ENCODE results near the gene HSBP1L1.

Gene HSBP1L1

GRCh38 chr18:79963658-79964329, 649 bp upstream of the HSBP1L1 start:
- H2BK5ac ChIP-seq (ENCODE audit: low read length), result no peak overlapping the region
- no peak overlapping the region for H3K4me2 ChIP-seq (ENCODE audit: low read length)
- H3K23ac ChIP-seq (ENCODE audit: low read length), result no peak overlapping the region
- H4K5ac ChIP-seq (ENCODE audit: low read length), result no peak overlapping the region
- H3K27me3 ChIP-seq (ENCODE audit: insufficient read depth, low read length, poor library complexity), result no peaks in the 10 kb centered on the region
- H3K4ac ChIP-seq (ENCODE audit: low read depth, low read length), result no peak overlapping the region
- H3K36me3 ChIP-seq (ENCODE audit: control insufficient read depth, insufficient read depth, low read length), result no peaks in the 10 kb centered on the region
- no peak overlapping the region for H3K4me3 ChIP-seq (ENCODE audit: low read length)
- H2BK15ac ChIP-seq (replicated peaks; ENCODE audit: low read depth), result no peak overlapping the region
- no peak overlapping the region for H2AK5ac ChIP-seq (ENCODE audit: low read length)
- no peak overlapping the region for H3K27ac ChIP-seq (ENCODE audit: low read depth, low read length)
- H3K18ac ChIP-seq (ENCODE audit: low read length), result no peak overlapping the region
- no peak overlapping the region for H2BK120ac ChIP-seq (ENCODE audit: low read depth, low read length)
- H3K9ac ChIP-seq (ENCODE audit: low read length), result no peak overlapping the region
- DNase-seq, result no peak
- H3K56ac ChIP-seq (ENCODE audit: low read length), result no peak overlapping the region
- H3K79me2 ChIP-seq (ENCODE audit: control insufficient read depth, insufficient read depth, low read length), result no peaks in the 10 kb centered on the region
- no peaks in the 10 kb centered on the region for H3K79me1 ChIP-seq (ENCODE audit: low read length)
- H4K8ac ChIP-seq (ENCODE audit: low read depth, low read length), result no peak overlapping the region
- WGBS (ENCODE audit: extremely low coverage, insufficient coverage, low lambda C conversion rate), result no CpG with 5 or more reads among the region's 30 CpGs
- peaks cover 5% of the 10 kb centered on the region for H3K4me1 ChIP-seq (ENCODE audit: control insufficient read depth, low read depth, low read length)

GRCh38 chr18:79965119-79965902, 868 bp downstream of the HSBP1L1 start:
- Histone ChIP-seq H3K36me3 (ENCODE audit: control insufficient read depth, insufficient read depth, low read length) (no peaks in the 10 kb centered on the region), H4K8ac (ENCODE audit: low read depth, low read length) (no peak overlapping the region), H4K5ac (ENCODE audit: low read length) (no peak overlapping the region), H2BK120ac (ENCODE audit: low read depth, low read length) (no peak overlapping the region), H2BK15ac (replicated peaks; ENCODE audit: low read depth) (no peak overlapping the region), H3K27ac (ENCODE audit: low read depth, low read length) (no peak overlapping the region), H3K4me1 (ENCODE audit: control insufficient read depth, low read depth, low read length) (peaks cover 2% of the 10 kb centered on the region), H2BK5ac (ENCODE audit: low read length) (no peak overlapping the region), H3K4ac (ENCODE audit: low read depth, low read length) (no peak overlapping the region), H2AK5ac (ENCODE audit: low read length) (no peak overlapping the region), H3K4me3 (ENCODE audit: low read length) (no peak overlapping the region), H3K23ac (ENCODE audit: low read length) (no peak overlapping the region), H3K4me2 (ENCODE audit: low read length) (no peak overlapping the region), H3K18ac (ENCODE audit: low read length) (peak overlapping the region; percentile 3), H3K79me2 (ENCODE audit: control insufficient read depth, insufficient read depth, low read length) (no peaks in the 10 kb centered on the region), H3K79me1 (ENCODE audit: low read length) (no peaks in the 10 kb centered on the region), H3K9ac (ENCODE audit: low read length) (no peak overlapping the region), H3K56ac (ENCODE audit: low read length) (no peak overlapping the region), H3K27me3 (ENCODE audit: insufficient read depth, low read length, poor library complexity) (no peaks in the 10 kb centered on the region)
- WGBS (ENCODE audit: extremely low coverage, insufficient coverage, low lambda C conversion rate), result no CpG with 5 or more reads among the region's 24 CpGs
- DNase-seq, result peak; percentile 66

- WGBS (ENCODE audit: extremely low coverage, insufficient coverage, low lambda C conversion rate), result no CpG with 5 or more reads among the region's 12 CpGs
- H3K4me2 ChIP-seq (ENCODE audit: low read length), result no peak overlapping the region
- H3K56ac ChIP-seq (ENCODE audit: low read length), result no peak overlapping the region
- H3K4me3 ChIP-seq (ENCODE audit: low read length), result no peak overlapping the region
- no peak overlapping the region for H4K8ac ChIP-seq (ENCODE audit: low read depth, low read length)
- no peak overlapping the region for H2BK120ac ChIP-seq (ENCODE audit: low read depth, low read length)
- H3K36me3 ChIP-seq (ENCODE audit: control insufficient read depth, insufficient read depth, low read length), result peaks cover 2% of the 10 kb centered on the region
- H4K5ac ChIP-seq (ENCODE audit: low read length), result no peak overlapping the region
- H3K79me1 ChIP-seq (ENCODE audit: low read length), result peaks cover 11% of the 10 kb centered on the region
- H3K23ac ChIP-seq (ENCODE audit: low read length), result no peak overlapping the region
- no peaks in the 10 kb centered on the region for H3K4me1 ChIP-seq (ENCODE audit: control insufficient read depth, low read depth, low read length)
- no peak overlapping the region for H3K27ac ChIP-seq (ENCODE audit: low read depth, low read length)
- H3K4ac ChIP-seq (ENCODE audit: low read depth, low read length), result no peak overlapping the region
- no peak for DNase-seq
- no peak overlapping the region for H3K9ac ChIP-seq (ENCODE audit: low read length)
- no peak overlapping the region for H2BK5ac ChIP-seq (ENCODE audit: low read length)
- no peak overlapping the region for H2BK15ac ChIP-seq (replicated peaks; ENCODE audit: low read depth)
- no peak overlapping the region for H3K18ac ChIP-seq (ENCODE audit: low read length)
- H2AK5ac ChIP-seq (ENCODE audit: low read length), result no peak overlapping the region
- peaks cover 10% of the 10 kb centered on the region for H3K79me2 ChIP-seq (ENCODE audit: control insufficient read depth, insufficient read depth, low read length)
- no peaks in the 10 kb centered on the region for H3K27me3 ChIP-seq (ENCODE audit: insufficient read depth, low read length, poor library complexity)
Observed at GRCh38 chr18:79970419-79971133, 6.1 kb downstream of the HSBP1L1 start.

GRCh38 chr18:79971211-79971952, 6.9 kb downstream of the HSBP1L1 start:
- no peak overlapping the region for H3K27ac ChIP-seq (ENCODE audit: low read depth, low read length)
- no CpG with 5 or more reads among the region's 17 CpGs for WGBS (ENCODE audit: extremely low coverage, insufficient coverage, low lambda C conversion rate)
- H3K4me2 ChIP-seq (ENCODE audit: low read length), result no peak overlapping the region
- H2BK5ac ChIP-seq (ENCODE audit: low read length), result no peak overlapping the region
- no peak for DNase-seq
- H3K18ac ChIP-seq (ENCODE audit: low read length), result no peak overlapping the region
- no peak overlapping the region for H2AK5ac ChIP-seq (ENCODE audit: low read length)
- no peak overlapping the region for H3K23ac ChIP-seq (ENCODE audit: low read length)
- no peak overlapping the region for H3K4ac ChIP-seq (ENCODE audit: low read depth, low read length)
- no peak overlapping the region for H3K56ac ChIP-seq (ENCODE audit: low read length)
- no peaks in the 10 kb centered on the region for H3K27me3 ChIP-seq (ENCODE audit: insufficient read depth, low read length, poor library complexity)
- H3K9ac ChIP-seq (ENCODE audit: low read length), result no peak overlapping the region
- no peaks in the 10 kb centered on the region for H3K4me1 ChIP-seq (ENCODE audit: control insufficient read depth, low read depth, low read length)
- H2BK120ac ChIP-seq (ENCODE audit: low read depth, low read length), result no peak overlapping the region
- no peak overlapping the region for H3K4me3 ChIP-seq (ENCODE audit: low read length)
- H4K5ac ChIP-seq (ENCODE audit: low read length), result no peak overlapping the region
- no peak overlapping the region for H2BK15ac ChIP-seq (replicated peaks; ENCODE audit: low read depth)
- H3K79me1 ChIP-seq (ENCODE audit: low read length), result peaks cover 12% of the 10 kb centered on the region
- H4K8ac ChIP-seq (ENCODE audit: low read depth, low read length), result no peak overlapping the region
- peaks cover 2% of the 10 kb centered on the region for H3K36me3 ChIP-seq (ENCODE audit: control insufficient read depth, insufficient read depth, low read length)
- peaks cover 17% of the 10 kb centered on the region for H3K79me2 ChIP-seq (ENCODE audit: control insufficient read depth, insufficient read depth, low read length)

- no peak overlapping the region for H4K8ac ChIP-seq (ENCODE audit: low read depth, low read length)
- no peak overlapping the region for H3K23ac ChIP-seq (ENCODE audit: low read length)
- peaks cover 2% of the 10 kb centered on the region for H3K36me3 ChIP-seq (ENCODE audit: control insufficient read depth, insufficient read depth, low read length)
Observed at GRCh38 chr18:79971986-79972385, 7.5 kb downstream of the HSBP1L1 start.

More at GRCh38 chr18:79971986-79972385, 7.5 kb downstream of the HSBP1L1 start:
- Histone ChIP-seq H4K5ac (ENCODE audit: low read length) (no peak overlapping the region), H3K27ac (ENCODE audit: low read depth, low read length) (no peak overlapping the region), H3K4ac (ENCODE audit: low read depth, low read length) (no peak overlapping the region), H2AK5ac (ENCODE audit: low read length) (no peak overlapping the region), H3K4me1 (ENCODE audit: control insufficient read depth, low read depth, low read length) (no peaks in the 10 kb centered on the region), H3K4me3 (ENCODE audit: low read length) (no peak overlapping the region), H3K79me1 (ENCODE audit: low read length) (peaks cover 14% of the 10 kb centered on the region), H2BK15ac (replicated peaks; ENCODE audit: low read depth) (no peak overlapping the region), H2BK5ac (ENCODE audit: low read length) (no peak overlapping the region), H3K9ac (ENCODE audit: low read length) (no peak overlapping the region), H3K27me3 (ENCODE audit: insufficient read depth, low read length, poor library complexity) (no peaks in the 10 kb centered on the region), H2BK120ac (ENCODE audit: low read depth, low read length) (no peak overlapping the region), H3K18ac (ENCODE audit: low read length) (no peak overlapping the region), H3K56ac (ENCODE audit: low read length) (no peak overlapping the region), H3K79me2 (ENCODE audit: control insufficient read depth, insufficient read depth, low read length) (peaks cover 19% of the 10 kb centered on the region), H3K4me2 (ENCODE audit: low read length) (no peak overlapping the region)
- no CpG with 5 or more reads among the region's 9 CpGs for WGBS (ENCODE audit: extremely low coverage, insufficient coverage, low lambda C conversion rate)
- DNase-seq, result no peak
